NCI-H1048 (cell line): Measurements from ENCODE around the gene RANBP3.
"Not testable (repeated sequence)": the region's sequence is repeated elsewhere in the genome, so short reads cannot be mapped to it uniquely, and the experiment has no call there.

Experiments used
- DNase-seq: peaks from one replicate; lab custom pipeline; 2025; lab: John Stamatoyannopoulos, UW

RANBP3 gene

DNA sequence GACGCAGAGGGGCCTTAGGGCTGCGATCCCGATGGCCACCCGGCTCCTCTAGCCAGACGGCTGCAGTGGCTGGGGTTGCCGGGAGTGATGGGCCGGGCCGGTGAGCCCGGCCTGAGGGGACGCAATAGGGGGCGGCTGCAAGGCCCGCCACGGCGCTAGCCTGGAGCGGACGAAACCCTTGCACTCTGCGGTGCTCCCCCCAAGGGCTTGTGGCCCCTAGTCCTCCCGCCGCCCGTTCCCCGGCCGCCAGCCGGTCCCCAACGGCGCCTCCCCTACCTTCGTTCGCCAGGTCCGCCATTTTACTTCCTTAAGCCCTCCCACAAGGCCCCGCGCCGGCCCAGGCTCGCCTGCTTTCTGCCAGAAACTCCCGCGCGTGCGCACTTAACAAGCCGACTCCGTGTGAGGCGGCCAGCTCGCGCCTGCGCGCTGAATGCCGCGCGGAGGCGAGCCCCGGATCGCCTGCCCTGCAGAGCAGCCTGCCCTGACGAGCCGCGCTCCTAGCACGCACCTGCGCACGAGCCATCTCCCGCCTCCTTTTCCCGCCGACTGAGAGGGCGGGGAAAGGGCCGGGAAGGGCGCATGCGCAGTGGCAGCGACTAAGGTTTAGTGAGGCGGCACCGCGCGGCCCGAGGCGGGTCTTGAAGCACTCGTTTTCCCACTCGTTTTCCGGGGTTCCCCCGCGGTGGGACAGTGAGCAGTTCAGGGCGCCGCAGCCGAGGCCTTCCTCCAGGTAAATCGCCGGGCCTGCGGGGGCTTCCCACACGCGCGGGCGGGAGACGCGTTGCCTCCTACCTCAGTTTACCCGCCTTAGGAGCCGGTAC, at the start of gene RANBP3:
Gene RANBP3, minus strand, starts transcription at position 356 of the 821 bp plus-strand sequence. Its CDS starts 58 bp downstream, at position 298.
- DNase-seq: peak; percentile 98

GRCh38 chr19:6026390-6027227, 48.7 kb upstream of the RANBP3 start:
- DNase-seq: no peak

- DNase-seq: not testable (repeated sequence)
Measured at GRCh38 chr19:6024756-6025155, 46.8 kb upstream of the RANBP3 start.

DNA sequence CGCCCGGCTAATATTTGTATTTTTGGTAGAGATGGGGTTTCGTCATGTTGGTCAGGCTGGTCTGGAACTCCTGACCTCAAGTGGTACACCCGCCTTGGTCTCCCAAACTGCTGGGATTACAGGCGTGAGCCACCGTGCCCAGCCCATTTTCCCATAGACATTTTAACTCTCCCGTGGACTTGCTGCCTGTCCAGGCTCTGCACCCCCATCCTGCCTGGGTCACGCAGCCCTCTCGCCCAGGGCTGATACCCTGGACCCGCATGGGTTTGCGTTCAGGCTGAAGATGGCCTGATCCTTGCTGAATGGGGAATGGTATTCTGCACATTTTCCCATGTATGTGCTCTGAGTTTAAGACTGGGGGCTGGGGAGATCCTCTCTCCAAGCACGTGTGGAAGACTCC, 46.0 kb upstream of the RANBP3 start:
- DNase-seq: no peak

DNA sequence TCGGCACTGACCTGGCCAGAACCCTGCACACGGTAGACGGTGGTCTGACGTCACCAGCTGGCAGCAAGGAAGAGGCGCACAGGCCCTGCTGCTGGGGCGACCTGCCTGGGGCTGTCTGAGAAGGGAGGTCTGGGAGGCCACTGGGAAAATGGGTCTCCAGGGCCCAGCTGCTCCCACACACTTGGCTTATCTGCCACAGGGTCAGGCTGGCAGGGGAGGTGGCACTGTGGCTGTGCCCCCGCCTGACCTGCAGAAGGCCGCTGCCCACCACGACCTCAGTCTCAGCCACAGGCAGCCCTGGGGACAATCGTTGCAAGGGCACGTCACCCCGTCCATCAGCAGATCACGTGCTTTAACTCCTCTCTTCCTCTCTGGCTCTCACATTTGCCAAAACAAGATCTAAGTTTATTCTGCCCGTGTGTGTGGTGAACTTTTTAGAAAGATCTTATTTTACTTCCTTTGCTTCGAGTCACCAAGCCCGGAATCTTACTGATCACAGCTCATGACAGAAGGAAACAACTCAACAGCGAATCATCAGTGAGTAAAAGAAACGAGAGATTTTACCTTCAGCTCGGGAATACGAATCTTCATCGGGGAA, 45.2 kb upstream of the RANBP3 start:
- no peak for DNase-seq

GRCh38 chr19:6022570-6023064, 44.7 kb upstream of the RANBP3 start:
- DNase-seq: no peak

DNA sequence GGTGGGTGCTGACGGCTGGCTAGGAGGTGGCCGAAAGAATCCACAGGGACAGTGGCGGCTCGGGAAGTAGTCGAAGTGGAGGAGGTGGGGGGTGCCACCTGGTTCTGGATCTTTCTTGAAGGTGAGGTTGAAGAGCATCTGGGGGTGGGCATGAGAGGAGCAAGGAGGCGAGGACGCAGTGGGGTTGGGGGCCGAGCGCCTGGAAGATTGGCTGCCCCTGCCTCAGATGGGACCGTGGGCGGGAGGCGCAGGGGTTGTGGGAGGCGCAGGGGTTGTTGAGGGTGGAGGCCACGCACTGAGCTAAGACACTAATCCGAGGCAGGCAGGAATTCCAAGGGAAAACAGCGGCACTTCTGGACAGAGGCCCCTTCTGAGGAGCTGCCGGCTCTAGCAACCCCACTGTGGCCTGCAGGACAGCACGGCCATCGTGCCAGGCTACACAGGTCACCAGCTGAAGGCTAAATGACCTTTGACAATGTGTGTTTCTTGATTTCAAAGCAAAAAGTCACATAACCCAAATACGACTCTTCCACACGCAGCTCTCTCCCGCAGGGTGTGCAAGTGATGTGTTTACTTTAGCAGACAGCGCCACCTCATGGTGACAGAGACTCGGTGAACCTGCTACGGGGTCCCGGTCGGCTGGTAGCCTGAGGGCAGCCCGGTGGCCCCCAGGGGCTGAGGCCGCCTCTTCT, 44.1 kb upstream of the RANBP3 start:
- peak; percentile 43 for DNase-seq

DNA sequence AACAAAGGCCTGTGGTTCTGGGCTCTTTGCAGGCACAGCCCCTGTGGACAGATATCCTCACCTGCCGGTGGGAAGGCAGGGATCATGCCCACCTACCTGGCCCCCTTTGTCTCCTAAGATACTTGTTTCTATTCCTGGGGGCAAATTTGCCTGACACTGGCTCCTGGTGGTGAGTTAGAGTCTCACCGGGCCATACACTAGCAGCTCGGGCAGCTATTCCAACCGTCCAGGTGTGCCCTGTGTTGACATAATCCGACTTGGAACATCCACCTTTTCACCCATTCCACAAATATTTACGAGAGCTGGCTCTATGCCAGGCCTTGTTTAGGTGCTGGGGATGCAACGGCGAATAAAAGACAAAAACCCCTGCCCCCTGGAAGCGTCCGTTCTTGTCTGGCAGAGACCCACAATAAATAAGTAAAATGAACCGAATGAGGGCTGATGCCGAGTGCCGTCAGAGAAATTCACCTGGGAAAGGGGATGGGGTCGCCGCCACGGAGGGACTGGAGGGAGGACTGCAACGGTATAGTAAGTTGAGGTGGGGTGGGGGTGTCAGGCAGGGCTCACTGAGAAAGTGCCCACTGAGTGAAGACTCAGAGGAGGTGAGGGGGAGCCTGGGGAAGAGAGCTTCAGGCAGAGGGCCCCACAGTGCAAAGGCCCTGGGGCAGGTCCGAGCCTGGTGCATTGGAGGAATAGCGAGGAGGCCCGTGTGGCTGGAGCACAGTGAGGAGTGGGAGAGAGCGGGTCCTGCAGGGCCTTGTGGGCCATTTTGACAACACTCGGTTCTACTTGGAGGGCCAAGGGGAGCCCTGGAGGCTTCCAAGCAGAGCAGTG, 43.2 kb upstream of the RANBP3 start:
- DNase-seq: no peak

DNA sequence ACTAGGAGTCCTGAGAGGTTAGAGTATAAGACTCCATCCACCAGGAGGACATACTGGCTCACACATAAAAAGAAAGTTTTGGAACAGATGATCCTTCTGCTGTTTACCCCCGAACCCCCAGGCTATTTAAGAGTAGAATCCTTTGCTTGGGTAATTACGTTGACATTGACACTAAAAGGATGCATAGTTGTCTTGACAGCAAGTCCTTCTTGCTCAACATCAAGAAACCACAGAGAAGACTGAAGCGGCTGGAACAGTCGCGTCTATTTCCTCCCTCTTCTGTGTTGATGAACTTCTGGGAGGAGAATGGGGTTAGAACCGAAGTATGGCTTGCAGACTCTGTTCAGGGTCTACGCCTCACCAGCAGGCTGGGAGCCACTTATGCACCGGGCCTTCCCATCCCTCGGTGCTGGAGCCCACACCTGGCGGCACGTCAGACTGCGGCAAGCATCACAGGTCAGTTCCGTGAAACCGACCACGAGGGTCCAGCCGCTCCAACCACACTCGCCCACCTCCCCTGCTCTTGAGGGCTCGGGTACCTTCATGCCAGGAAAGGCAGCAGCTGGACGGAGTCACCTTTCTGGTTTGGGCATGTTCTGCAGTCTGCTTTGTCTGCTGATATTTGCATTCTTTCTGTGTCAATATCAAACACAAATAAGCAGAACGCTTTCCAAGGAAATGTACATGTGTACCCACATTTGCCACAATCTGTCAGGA, 42.4 kb upstream of the RANBP3 start:
- no peak for DNase-seq

- no peak for DNase-seq
Measured at GRCh38 chr19:6018786-6019185, 40.8 kb upstream of the RANBP3 start.

GRCh38 chr19:6017576-6017975, 39.6 kb upstream of the RANBP3 start:
- DNase-seq: no peak

- DNase-seq: no peak
Measured at GRCh38 chr19:6015841-6016545, 38.1 kb upstream of the RANBP3 start.

DNA sequence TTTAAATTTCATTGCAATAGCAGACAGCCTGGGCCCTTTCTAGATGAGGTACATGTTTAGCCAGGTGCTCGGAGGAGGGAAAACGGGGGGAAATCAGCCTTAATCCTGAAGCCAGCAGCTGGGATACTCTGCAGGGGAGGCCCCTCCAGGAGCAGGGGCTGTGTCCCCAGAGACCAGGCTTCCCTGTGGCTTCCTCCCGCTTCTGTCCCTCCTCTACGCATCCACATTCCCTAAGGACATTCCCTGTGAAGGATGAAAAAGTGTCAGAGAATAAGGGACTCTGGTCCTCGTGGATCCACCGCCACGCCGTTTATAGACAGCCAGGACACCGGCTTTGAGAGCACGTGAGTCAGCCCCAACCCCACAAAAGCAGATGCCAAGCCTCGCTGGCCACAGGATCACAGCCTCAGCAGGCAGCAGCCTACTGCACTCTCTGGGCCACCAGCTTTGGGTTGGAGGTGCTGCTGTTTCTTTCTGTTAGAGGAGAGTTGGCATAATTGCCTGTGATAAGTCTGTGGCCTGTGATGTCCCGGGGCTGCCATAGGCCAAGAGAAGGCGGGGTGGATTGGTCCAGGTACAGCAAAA, 36.7 kb upstream of the RANBP3 start:
- DNase-seq: no peak

DNA sequence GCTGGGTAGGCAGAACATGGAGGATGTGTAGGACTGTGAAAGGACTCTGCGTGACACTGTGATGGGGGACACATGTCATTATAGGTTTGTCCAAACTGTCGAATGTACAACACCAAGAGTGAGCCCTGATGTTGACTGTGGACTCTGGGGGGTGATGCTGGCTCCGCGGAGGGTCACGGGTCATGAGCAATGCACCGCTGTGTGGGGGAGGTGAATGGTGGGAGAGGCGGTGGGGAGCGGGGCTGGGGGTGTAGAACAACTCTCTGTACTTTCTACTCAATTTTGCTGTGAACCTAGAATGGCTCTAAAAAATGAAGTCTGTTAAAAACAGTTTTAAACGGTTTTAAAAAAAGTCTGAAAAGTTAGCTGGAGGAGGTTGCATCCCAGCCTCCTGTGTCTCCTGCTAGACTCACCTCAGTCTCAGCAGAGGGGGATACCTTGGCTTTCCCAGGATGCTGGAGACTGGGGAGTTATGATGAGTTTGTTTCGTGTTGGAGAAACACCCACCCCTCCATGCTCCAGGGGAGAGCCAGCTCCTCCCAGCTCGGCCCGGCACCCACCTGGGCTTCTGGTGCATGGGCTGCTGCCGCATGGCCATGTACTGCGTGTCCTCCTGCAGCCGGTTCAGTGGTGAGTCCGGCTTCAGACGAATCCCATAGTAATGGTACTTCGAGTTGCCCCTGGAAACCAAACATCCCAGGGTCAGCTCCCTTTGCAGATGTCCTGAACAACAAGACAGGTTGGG, 34.7 kb upstream of the RANBP3 start:
- DNase-seq: no peak

- DNase-seq: no peak
Measured at GRCh38 chr19:6011794-6012193, 33.9 kb upstream of the RANBP3 start.

GRCh38 chr19:6011206-6011605, 33.3 kb upstream of the RANBP3 start:
- no peak for DNase-seq

DNA sequence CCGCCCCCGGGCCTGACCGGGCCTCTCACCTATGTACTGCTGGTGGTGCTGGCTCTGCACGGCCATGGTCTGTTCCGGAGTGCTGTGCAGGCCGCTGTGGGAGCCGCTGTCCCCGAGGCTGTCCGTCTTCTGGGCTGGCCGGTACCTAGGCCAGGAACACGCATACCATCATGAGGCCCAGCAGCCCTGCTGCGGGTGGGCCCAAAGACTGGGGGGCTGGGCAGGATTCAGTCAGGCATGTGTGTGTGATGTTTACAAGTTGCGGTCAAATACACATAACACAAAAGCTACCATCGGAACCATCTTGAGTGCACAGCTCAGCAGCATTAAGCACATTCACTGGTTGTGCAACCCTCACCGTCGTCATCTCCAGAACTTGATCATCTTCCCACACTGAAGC, 32.2 kb upstream of the RANBP3 start:
- no peak for DNase-seq

- no peak for DNase-seq
Measured at GRCh38 chr19:6007866-6008265, 29.9 kb upstream of the RANBP3 start.

DNA sequence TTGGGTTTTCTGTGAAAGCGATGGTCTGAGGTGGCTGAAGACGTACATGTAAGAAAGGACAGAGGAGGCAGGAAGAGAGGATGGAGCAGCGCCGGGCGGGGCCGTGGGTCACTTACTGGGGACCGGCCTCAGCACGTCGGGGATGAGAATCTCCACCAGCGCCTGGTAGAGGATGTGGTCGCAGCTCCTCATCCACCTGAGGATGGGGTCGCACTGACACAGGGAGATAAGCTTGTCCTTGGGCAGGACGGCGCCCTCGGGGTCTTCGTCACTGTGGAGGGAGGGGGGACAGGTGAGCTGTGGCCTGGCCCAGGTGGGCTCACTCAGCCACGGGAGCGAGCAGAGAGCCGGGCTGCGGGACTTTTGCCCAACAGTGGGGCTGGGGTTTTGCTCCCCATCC, 29.0 kb upstream of the RANBP3 start:
- no peak for DNase-seq
